GM18507 (cell line): ENCODE data around the gene PPP5C.
"Not testable (repeated sequence)": the region's sequence is repeated elsewhere in the genome, so short reads cannot be mapped to it uniquely, and the experiment has no call there.

Source experiments
- DNase-seq: peaks from one replicate; pipeline ENCODE4 v3.0.0; 2011; ENCODE audit warnings: low read depth; ENCODE audit not compliant: insufficient read length; ENCODE audit errors: extremely low spot score
- FAIRE-seq: peaks from 2 replicates; lab custom pipeline; 2011; peaks lifted over from hg19 to GRCh38; lab: Jason Lieb, UNC

The PPP5C gene

GRCh38 chr19:46415804-46416709 is 69.2 kb downstream of the PPP5C start:
- not testable (repeated sequence) for DNase-seq, FAIRE-seq

GRCh38 chr19:46420056-46420455 is 73.2 kb downstream of the PPP5C start:
- DNase-seq, result no peak
- FAIRE-seq, result no peak

- DNase-seq (no peak), FAIRE-seq (no peak)
Measured at GRCh38 chr19:46422344-46422743, 75.5 kb downstream of the PPP5C start.

- FAIRE-seq (no peak), DNase-seq (no peak)
Measured at GRCh38 chr19:46423188-46423587, 76.3 kb downstream of the PPP5C start.

GRCh38 chr19:46426035-46426505 is 79.2 kb downstream of the PPP5C start:
- DNase-seq (no peak), FAIRE-seq (no peak)

- no peak for FAIRE-seq
- peak; percentile 52 for DNase-seq
Measured at GRCh38 chr19:46426506-46427162, 79.7 kb downstream of the PPP5C start.

GRCh38 chr19:46427518-46428045 is 80.7 kb downstream of the PPP5C start:
- DNase-seq, result no peak
- no peak for FAIRE-seq

GRCh38 chr19:46428239-46429135 is 81.6 kb downstream of the PPP5C start, which contains the start of gene PNMA8C:
TSS of gene PNMA8C (minus strand) at chr19:46428936. CDS start at chr19:46428359, 577 bp downstream.
- FAIRE-seq (no peak), DNase-seq (no peak)

GRCh38 chr19:46429999-46430398 is 83.1 kb downstream of the PPP5C start:
- no peak for DNase-seq
- FAIRE-seq, result no peak

- FAIRE-seq (no peak), DNase-seq (no peak)
Measured at GRCh38 chr19:46431824-46432223, 84.9 kb downstream of the PPP5C start.

GRCh38 chr19:46433470-46433869 is 86.6 kb downstream of the PPP5C start:
- FAIRE-seq, DNase-seq: not testable (repeated sequence)

GRCh38 chr19:46435009-46435408 is 88.1 kb downstream of the PPP5C start:
- no peak for DNase-seq
- no peak for FAIRE-seq

GRCh38 chr19:46435689-46436088 is 88.8 kb downstream of the PPP5C start:
- FAIRE-seq, DNase-seq: not testable (repeated sequence)
